T-helper 1 cell treated with Interleukin-12 subunit alpha and Interleukin-12 subunit beta and Interleukin-4 antibody, amounts not matched to agents 30 μg/mL and 1 μg/mL, for 36 hours (primary cell): ENCODE results near the gene RERE.

Experiments used
- H3K27ac Mint-ChIP-seq: one replicate; pipeline ENCODE4 v1.8.0; 2021; ENCODE audit warnings: mild to moderate bottlenecking, mixed read lengths
- H3K27me3 Mint-ChIP-seq: one replicate; pipeline ENCODE4 v1.8.0; 2021; ENCODE audit warnings: low read depth, mixed read lengths
- H3K36me3 Mint-ChIP-seq: one replicate; pipeline ENCODE4 v1.8.0; 2021; ENCODE audit warnings: low read depth, mixed read lengths
- H3K4me1 Mint-ChIP-seq: one replicate; pipeline ENCODE4 v1.8.0; 2021; ENCODE audit warnings: low read depth, mixed read lengths
- H3K4me3 Mint-ChIP-seq: one replicate; pipeline ENCODE4 v1.8.0; 2021; ENCODE audit warnings: mild to moderate bottlenecking, moderate library complexity, mixed read lengths
- H3K9me3 Mint-ChIP-seq: one replicate; pipeline ENCODE4 v1.8.0; 2021; ENCODE audit warnings: mixed read lengths

RERE gene

GRCh38 chr1:8364528-8365442 is 452.7 kb downstream of the RERE start:
- Mint-ChIP-seq H3K9me3 (no peaks in the 10 kb centered on the region), H3K4me3 (no peak overlapping the region), H3K27ac (no peak overlapping the region), H3K36me3 (peaks cover 13% of the 10 kb centered on the region), H3K27me3 (no peaks in the 10 kb centered on the region), H3K4me1 (peaks cover 5% of the 10 kb centered on the region)

- peaks cover 5% of the 10 kb centered on the region for H3K4me1 Mint-ChIP-seq
- no peaks in the 10 kb centered on the region for H3K9me3 Mint-ChIP-seq
- H3K27ac Mint-ChIP-seq = no peak overlapping the region
- no peak overlapping the region for H3K4me3 Mint-ChIP-seq
- H3K36me3 Mint-ChIP-seq = peaks cover 15% of the 10 kb centered on the region
- no peaks in the 10 kb centered on the region for H3K27me3 Mint-ChIP-seq
These were observed 453.6 kb downstream of the RERE start for GRCh38 chr1:8363767-8364301.

GRCh38 chr1:8363186-8363766 is 454.2 kb downstream of the RERE start:
- Mint-ChIP-seq H3K27ac (no peak overlapping the region), H3K36me3 (peaks cover 15% of the 10 kb centered on the region), H3K4me1 (peaks cover 5% of the 10 kb centered on the region), H3K4me3 (no peak overlapping the region), H3K9me3 (no peaks in the 10 kb centered on the region), H3K27me3 (no peaks in the 10 kb centered on the region)

- H3K4me3 Mint-ChIP-seq = no peak overlapping the region
- H3K9me3 Mint-ChIP-seq = no peaks in the 10 kb centered on the region
- H3K36me3 Mint-ChIP-seq = peaks cover 21% of the 10 kb centered on the region
- no peak overlapping the region for H3K27ac Mint-ChIP-seq
- peaks cover 5% of the 10 kb centered on the region for H3K4me1 Mint-ChIP-seq
- H3K27me3 Mint-ChIP-seq = no peaks in the 10 kb centered on the region
These were observed 454.7 kb downstream of the RERE start for GRCh38 chr1:8362701-8363101.

GRCh38 chr1:8361198-8361849 is 456.1 kb downstream of the RERE start:
- H3K4me1 Mint-ChIP-seq = peaks cover 2% of the 10 kb centered on the region
- peaks cover 22% of the 10 kb centered on the region for H3K36me3 Mint-ChIP-seq
- no peak overlapping the region for H3K4me3 Mint-ChIP-seq
- H3K9me3 Mint-ChIP-seq = no peaks in the 10 kb centered on the region
- no peaks in the 10 kb centered on the region for H3K27me3 Mint-ChIP-seq
- H3K27ac Mint-ChIP-seq = no peak overlapping the region

GRCh38 chr1:8360493-8361197 is 456.8 kb downstream of the RERE start:
- Mint-ChIP-seq H3K27me3 (no peaks in the 10 kb centered on the region), H3K4me3 (no peak overlapping the region), H3K36me3 (peaks cover 24% of the 10 kb centered on the region)

GRCh38 chr1:8359617-8360481 is 457.6 kb downstream of the RERE start:
- H3K4me1 Mint-ChIP-seq = peaks cover 2% of the 10 kb centered on the region
- H3K27ac Mint-ChIP-seq = no peak overlapping the region
- H3K9me3 Mint-ChIP-seq = no peaks in the 10 kb centered on the region
- H3K27me3 Mint-ChIP-seq = no peaks in the 10 kb centered on the region
- no peak overlapping the region for H3K4me3 Mint-ChIP-seq
- peaks cover 24% of the 10 kb centered on the region for H3K36me3 Mint-ChIP-seq

More at GRCh38 chr1:8360493-8361197, 456.8 kb downstream of the RERE start:
- Mint-ChIP-seq H3K27ac (no peak overlapping the region), H3K9me3 (no peaks in the 10 kb centered on the region), H3K4me1 (peaks cover 2% of the 10 kb centered on the region)

- Mint-ChIP-seq H3K9me3 (no peaks in the 10 kb centered on the region), H3K27me3 (no peaks in the 10 kb centered on the region), H3K36me3 (peaks cover 25% of the 10 kb centered on the region), H3K27ac (no peak overlapping the region), H3K4me3 (no peak overlapping the region), H3K4me1 (peaks cover 2% of the 10 kb centered on the region)
These were observed 458.4 kb downstream of the RERE start for GRCh38 chr1:8358897-8359616.

- Mint-ChIP-seq H3K4me1 (peaks cover under 1% of the 10 kb centered on the region), H3K27ac (no peak overlapping the region), H3K9me3 (no peaks in the 10 kb centered on the region), H3K4me3 (no peak overlapping the region), H3K36me3 (peaks cover 27% of the 10 kb centered on the region), H3K27me3 (no peaks in the 10 kb centered on the region)
These were observed 459.1 kb downstream of the RERE start for GRCh38 chr1:8358241-8358896.

- Mint-ChIP-seq H3K27me3 (no peaks in the 10 kb centered on the region), H3K27ac (no peak overlapping the region), H3K9me3 (no peaks in the 10 kb centered on the region), H3K4me1 (no peaks in the 10 kb centered on the region), H3K4me3 (no peak overlapping the region), H3K36me3 (peaks cover 28% of the 10 kb centered on the region)
These were observed 459.9 kb downstream of the RERE start for GRCh38 chr1:8357329-8358101.

- Mint-ChIP-seq H3K9me3 (no peaks in the 10 kb centered on the region), H3K4me3 (no peak overlapping the region), H3K27me3 (no peaks in the 10 kb centered on the region), H3K27ac (no peak overlapping the region), H3K36me3 (peaks cover 25% of the 10 kb centered on the region), H3K4me1 (no peaks in the 10 kb centered on the region)
These were observed 460.9 kb downstream of the RERE start for GRCh38 chr1:8356256-8357209.
